Measurements from ENCODE around the gene KLHDC7A.

- no peak for TF ChIP-seq CTCF (conservative IDR thresholded peaks at IDR 0.05)
- TF ChIP-seq ZFX (IDR thresholded peaks at IDR 0.05), result no peak
Measured at GRCh38 chr1:18486195-18486594, 5.5 kb downstream of the KLHDC7A start.
